HCT116 (cell line): Measurements from ENCODE around the gene LRP1B. TPM values are rescaled to one million over a fixed set of nuclear protein-coding genes. Genes with fewer than 3 reads are reported as not detected.

ENCODE experiments used
- ATAC-seq: fragments of 200-7000 bp; cut with Tn5 transposase; 2 replicates; pipeline ENCODE4 v1.9.1; 2020; ENCODE audit warnings: mild to moderate bottlenecking, moderate library complexity
- BruUV-seq: library from RNA; stranded (reverse); fragments of 400-500 nt; replicated peaks from 2 replicates; lab custom pipeline; 2021; lab: Mats Ljungman, UMichigan
- CTCF ChIA-PET: fragments of 300-600 bp; sonication (Branson Sonifier 250); formaldehyde crosslinking; loops from one replicate; lab custom pipeline; 2021; ENCODE audit warnings: antibody characterized with exemption; lab: Charles Lee
- POLR2A ChIA-PET: fragments of 300-600, 350-600 bp; sonication (Branson Sonifier 250); formaldehyde crosslinking; loops from one replicate; lab custom pipeline; 2021; ENCODE audit warnings: antibody characterized with exemption; lab: Charles Lee
- RAD21 ChIA-PET, 2 experiments: fragments of 300-600 bp; sonication (Branson Sonifier 250); formaldehyde crosslinking; loops; one replicate each; lab custom pipeline; 2023; ENCODE audit warnings: low total read pairs in 2 of 2; ENCODE audit not compliant: uncharacterized antibody in 2 of 2, unreplicated experiment in 2 of 2, low non-redundant PET in 1 of 2; lab: Charles Lee
- DNase-seq: peaks from one replicate; pipeline ENCODE4 v3.0.0-alpha.2; 2010; ENCODE audit warnings: low read depth, low spot score
- H2AFZ ChIP-seq: fragments of 200-600 bp; shearing (Covaris generic), sonication (generic); 2 replicates; pipeline ENCODE4 v1.6.1; 2017; ENCODE audit warnings: low read depth, mixed run types, mixed read lengths, antibody characterized with exemption, low read length; ENCODE audit not compliant: poor library complexity, severe bottlenecking
- H3K27ac ChIP-seq: 2 replicates; pipeline ENCODE4 v1.5.1; 2012; ENCODE audit warnings: low read depth, low read length
- H3K27me3 ChIP-seq: fragments of 200-600 bp; sonication (generic); 2 replicates; pipeline ENCODE4 v1.6.1; 2016; ENCODE audit warnings: mixed run types, low read length, mixed read lengths; ENCODE audit not compliant: insufficient read depth
- H3K36me3 ChIP-seq, 2 experiments: fragments of 200-500 bp in 1 of 2; fragments of 200-600 bp in 1 of 2; sonication (Bioruptor generic) in 1 of 2; sonication (generic) in 1 of 2; 2 replicates each; pipeline versions ENCODE4 v1.5.1 to v1.6.1; 2014 to 2016; ENCODE audit warnings: low read length in 2 of 2, inconsistent platforms in 1 of 2, mixed read lengths in 1 of 2, mixed run types in 1 of 2; ENCODE audit not compliant: insufficient read depth in 2 of 2, control insufficient read depth in 1 of 2
- H3K4me1 ChIP-seq, 2 experiments: fragments of 200-600 bp in 1 of 2; sonication (generic) in 1 of 2; 2 replicates each; pipeline versions ENCODE4 v1.5.1 to v1.6.1; 2012 to 2017; ENCODE audit warnings: low read length in 2 of 2, inconsistent platforms in 1 of 2, mild to moderate bottlenecking in 1 of 2, mixed read lengths in 1 of 2, mixed run types in 1 of 2, moderate library complexity in 1 of 2; ENCODE audit not compliant: insufficient read depth in 2 of 2, control insufficient read depth in 1 of 2
- H3K4me2 ChIP-seq: fragments of 200-600 bp; sonication (generic); 2 replicates; pipeline ENCODE4 v1.6.1; 2017; ENCODE audit warnings: mixed run types, low read length, mixed read lengths
- H3K4me3 ChIP-seq, 2 experiments: fragments of 200-600 bp in 1 of 2; sonication (generic) in 1 of 2; replicated peaks in 1 of 2; 2 replicates each; pipeline ENCODE4 v1.5.1; 2011 to 2016; ENCODE audit warnings: low read length in 2 of 2, control low read depth in 1 of 2, low read depth in 1 of 2, mild to moderate bottlenecking in 1 of 2, mixed read lengths in 1 of 2, mixed run types in 1 of 2
- H3K79me2 ChIP-seq: fragments of 200-600 bp; sonication (generic); 2 replicates; pipeline ENCODE4 v1.6.1; 2017; ENCODE audit warnings: mild to moderate bottlenecking, mixed run types, low read length, moderate library complexity, mixed read lengths; ENCODE audit not compliant: insufficient read depth
- H3K9ac ChIP-seq: fragments of 200-600 bp; sonication (generic); 2 replicates; pipeline ENCODE4 v1.6.1; 2016; ENCODE audit warnings: low read length, mixed read lengths
- H3K9me2 ChIP-seq: fragments of 200-600 bp; sonication (generic), shearing (Covaris generic); 2 replicates; pipeline ENCODE4 v1.6.1; 2017; ENCODE audit warnings: mixed run types, mild to moderate bottlenecking, moderate library complexity; ENCODE audit not compliant: insufficient read depth
- H3K9me3 ChIP-seq, 2 experiments: fragments of 200-500 bp in 1 of 2; fragments of 200-600 bp in 1 of 2; sonication (Bioruptor generic) in 1 of 2; sonication (generic) in 1 of 2; 2 replicates each; pipeline ENCODE4 v1.6.1; 2014 to 2017; ENCODE audit warnings: low read length in 2 of 2, mixed read lengths in 2 of 2, inconsistent platforms in 1 of 2, low read depth in 1 of 2, mild to moderate bottlenecking in 1 of 2, mixed run types in 1 of 2, moderate library complexity in 1 of 2; ENCODE audit not compliant: control insufficient read depth in 1 of 2, insufficient read depth in 1 of 2
- H4K20me1 ChIP-seq: fragments of 200-600 bp; sonication (generic), shearing (Covaris generic); 2 replicates; pipeline ENCODE4 v1.6.1; 2017; ENCODE audit warnings: mixed run types, mild to moderate bottlenecking, moderate library complexity; ENCODE audit not compliant: insufficient read depth
- CBX3 ChIP-seq: IDR thresholded peaks from 2 replicates; pipeline ENCODE4 v1.6.1; 2012; ENCODE audit warnings: low read depth
- CTCF ChIP-seq, 3 experiments: fragments of 200-600 bp in 1 of 3; sonication (generic) in 1 of 3; IDR thresholded peaks in 2 of 3; conservative IDR thresholded peaks in 1 of 3; 2 replicates each; pipeline ENCODE4 v1.5.1; 2012 to 2017; ENCODE audit warnings: low read depth in 2 of 3, low read length in 2 of 3, antibody characterized with exemption in 1 of 3, borderline replicate concordance in 1 of 3, control low read depth in 1 of 3, mild to moderate bottlenecking in 1 of 3, mixed read lengths in 1 of 3, mixed run types in 1 of 3, moderate library complexity in 1 of 3; ENCODE audit not compliant: insufficient read depth in 1 of 3
- EZH2phosphoT487 ChIP-seq: fragments of 200-600 bp; IDR thresholded peaks from 2 replicates; pipeline ENCODE4 v1.6.1; 2018; ENCODE audit warnings: antibody characterized with exemption, borderline replicate concordance
- FOSL1 ChIP-seq: IDR thresholded peaks from 2 replicates; pipeline ENCODE4 v1.6.1; 2012; ENCODE audit warnings: low read depth
- JUND ChIP-seq: IDR thresholded peaks from 2 replicates; pipeline ENCODE4 v1.6.1; 2012
- MAX ChIP-seq: IDR thresholded peaks from 2 replicates; pipeline ENCODE4 v1.6.1; 2012
- POLR2A ChIP-seq: IDR thresholded peaks from 2 replicates; pipeline ENCODE4 v1.7.0; 2011; ENCODE audit warnings: borderline replicate concordance; ENCODE audit not compliant: insufficient read depth, insufficient read length; ENCODE audit errors: extremely low read depth
- POLR2AphosphoS5 ChIP-seq: IDR thresholded peaks from 2 replicates; pipeline ENCODE4 v1.6.1; 2011; ENCODE audit warnings: mild to moderate bottlenecking, low read depth, low read length, moderate library complexity
- RAD21 ChIP-seq: IDR thresholded peaks from 2 replicates; pipeline ENCODE4 v1.6.1; 2012; ENCODE audit warnings: low read depth, mild to moderate bottlenecking
- REST ChIP-seq: IDR thresholded peaks from 2 replicates; pipeline ENCODE4 v1.6.1; 2012; ENCODE audit warnings: low read depth
- SIN3A ChIP-seq: IDR thresholded peaks from 2 replicates; pipeline ENCODE4 v1.6.1; 2012; ENCODE audit warnings: low read depth
- SP1 ChIP-seq: IDR thresholded peaks from 2 replicates; pipeline ENCODE4 v1.6.1; 2012; ENCODE audit warnings: low read depth
- SRF ChIP-seq: IDR thresholded peaks from 2 replicates; pipeline ENCODE4 v1.6.1; 2012; ENCODE audit warnings: low read depth
- YY1 ChIP-seq: IDR thresholded peaks from 2 replicates; pipeline ENCODE4 v1.6.1; 2011; ENCODE audit warnings: low read length, low read depth, moderate library complexity, mild to moderate bottlenecking; ENCODE audit not compliant: insufficient replicate concordance; ENCODE audit errors: extremely low read depth
- ZBTB33 ChIP-seq: IDR thresholded peaks from 2 replicates; pipeline ENCODE4 v1.6.1; 2011; ENCODE audit warnings: mild to moderate bottlenecking, low read length, moderate library complexity; ENCODE audit not compliant: insufficient replicate concordance; ENCODE audit errors: extremely low read depth
- ZFX ChIP-seq: fragments of 450-650 bp; IDR thresholded peaks from 2 replicates; pipeline ENCODE4 v1.6.1; 2017
- ZNF274 ChIP-seq: fragments of 200-500 bp; sonication (Bioruptor generic); IDR thresholded peaks from 2 replicates; pipeline ENCODE4 v1.6.1; 2014; ENCODE audit warnings: mild to moderate bottlenecking, low read depth, low read length, inconsistent platforms
- intact Hi-C: fragments of 100-400 bp; cut with micrococcal nuclease; formaldehyde crosslinking; loops from 2 replicates; pipeline ENCODE4 v1.10.0; 2022
- total RNA-seq: library from RNA; stranded (reverse); gene quantifications from one replicate; pipeline ENCODE4 v1.2.1, GENCODE V29; 2021; ENCODE audit not compliant: unreplicated experiment

The LRP1B gene
- total RNA-seq, 1 experiment from 2014 or later, result 0.34 TPM

GRCh38 chr2:141710589-141711239 is 420.1 kb downstream of the LRP1B start:
- H3K4me2 ChIP-seq, result no peak overlapping the region
- DNase-seq (no peak), ATAC-seq (no peak)
- H3K4me3 ChIP-seq, result no peak overlapping the region
- no peaks in the 10 kb centered on the region for H4K20me1 ChIP-seq
- ChIA-PET POLR2A (no interaction called here), CTCF (no interaction called here), RAD21 (no interaction called here)
- H3K9me2 ChIP-seq, result no peaks in the 10 kb centered on the region
- no peak overlapping the region for H3K27ac ChIP-seq
- no peaks in the 10 kb centered on the region for H3K27me3 ChIP-seq
- no peak overlapping the region for H2AFZ ChIP-seq
- no peaks in the 10 kb centered on the region for H3K79me2 ChIP-seq
- intact Hi-C loops, result no loop called here
- no TSS peak for BruUV-seq
- no peaks in the 10 kb centered on the region for H3K4me1 ChIP-seq
- no peak for TF ChIP-seq FOSL1
- TF ChIP-seq ZFX, result no peak
- no peak for TF ChIP-seq POLR2A
- TF ChIP-seq SRF, result no peak
- no peak for TF ChIP-seq MAX
- TF ChIP-seq POLR2AphosphoS5, result no peak
- no peak for TF ChIP-seq RAD21
- no peak for TF ChIP-seq CTCF (IDR thresholded peaks at IDR 0.05 in 2 of 3, conservative IDR thresholded peaks at IDR 0.05 in 1 of 3; ENCODE audit: borderline replicate concordance in 1 of 3, insufficient read depth in 1 of 3, low read depth in 2 of 3, low read length in 2 of 3)
- TF ChIP-seq CBX3, result no peak
- TF ChIP-seq EZH2phosphoT487, result no peak
- no peak for TF ChIP-seq JUND
- no peak for TF ChIP-seq ZNF274
- TF ChIP-seq YY1, result no peak
- TF ChIP-seq SIN3A, result no peak
- no peak for TF ChIP-seq SP1
- no peak for TF ChIP-seq ZBTB33
- TF ChIP-seq REST, result no peak
- H3K36me3 ChIP-seq, result no peaks in the 10 kb centered on the region
- H3K9ac ChIP-seq, result no peak overlapping the region
- H3K9me3 ChIP-seq, result no peaks in the 10 kb centered on the region
